GM19467 (cell line): ENCODE data around the gene IRF2BP1.
"Not testable (repeated sequence)": the region's sequence is repeated elsewhere in the genome, so short reads cannot be mapped to it uniquely, and the experiment has no call there.

Experiments
- ATAC-seq: cut with Tn5 transposase; IDR thresholded peaks from one replicate; pipeline ENCODE4 v1.9.1; 2021; ENCODE audit warnings: mild to moderate bottlenecking, moderate library complexity; ENCODE audit not compliant: unreplicated experiment

Gene IRF2BP1

GRCh38 chr19:45902651-45903625 is 17.0 kb upstream of the IRF2BP1 start:
- peak; percentile 84 for ATAC-seq

- no peak for ATAC-seq
These were observed 16.1 kb upstream of the IRF2BP1 start, which contains the start of gene MYPOP for GRCh38 chr19:45901912-45902650. MYPOP (minus strand) TSS chr19:45902613; CDS start chr19:45901773, 840 bp downstream.

DNA sequence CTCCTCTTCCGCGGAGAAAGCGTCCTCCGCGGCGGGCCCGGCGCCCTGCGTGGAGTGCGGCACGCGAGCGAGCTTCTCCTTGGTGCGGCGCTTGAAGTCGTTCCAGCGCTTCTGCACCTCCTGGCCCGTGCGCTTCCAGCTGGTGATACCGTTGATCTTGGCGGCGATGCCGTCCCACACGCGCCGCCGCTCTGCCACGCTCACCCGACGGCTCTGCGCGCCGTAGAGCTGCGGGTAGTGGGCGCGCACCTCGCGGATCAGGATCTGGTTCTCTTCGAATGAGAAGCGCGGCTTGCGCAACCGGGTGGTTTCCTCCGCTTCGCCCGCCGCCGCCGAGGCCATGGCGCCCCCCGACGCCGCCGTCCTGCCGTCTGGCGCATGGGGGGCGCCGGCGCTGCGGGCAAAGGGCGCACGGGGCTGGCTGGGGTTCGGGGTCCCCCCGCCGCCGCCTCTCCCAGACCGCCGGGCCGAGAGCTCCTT is 15.5 kb upstream of the IRF2BP1 start:
- ATAC-seq, result no peak

GRCh38 chr19:45900738-45901431 is 14.9 kb upstream of the IRF2BP1 start:
- ATAC-seq, result no peak

- ATAC-seq, result no peak
These were observed 14.1 kb upstream of the IRF2BP1 start for GRCh38 chr19:45899919-45900589.

- no peak for ATAC-seq
These were observed 13.3 kb upstream of the IRF2BP1 start for GRCh38 chr19:45899253-45899652.

DNA sequence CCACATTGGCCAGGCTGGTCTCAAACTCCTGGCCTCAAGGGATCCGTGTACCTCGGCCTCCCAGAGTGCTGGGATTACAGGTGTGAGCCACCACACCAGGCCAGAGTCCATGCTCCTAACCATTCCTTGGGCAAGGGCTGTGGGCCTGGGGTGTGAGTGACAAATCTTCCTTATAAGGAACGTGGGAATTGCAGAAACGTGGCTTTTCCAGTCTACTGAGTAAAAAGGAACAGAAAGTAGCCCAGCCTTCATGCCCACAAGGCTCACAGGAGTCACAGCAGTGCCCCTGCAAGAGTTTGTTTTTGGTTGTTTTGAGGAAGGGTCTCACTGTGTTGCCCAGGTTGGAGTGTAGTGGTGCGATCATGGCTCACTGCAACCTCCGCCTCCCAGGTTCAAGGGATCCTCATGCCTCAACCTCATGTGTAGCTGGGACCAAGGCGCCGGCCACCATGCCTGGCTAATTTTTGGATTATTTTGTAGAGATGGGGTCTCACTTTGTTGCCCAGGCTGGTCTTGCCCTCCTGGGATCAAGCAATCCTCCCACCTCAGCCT is 11.4 kb upstream of the IRF2BP1 start:
- no peak for ATAC-seq

DNA sequence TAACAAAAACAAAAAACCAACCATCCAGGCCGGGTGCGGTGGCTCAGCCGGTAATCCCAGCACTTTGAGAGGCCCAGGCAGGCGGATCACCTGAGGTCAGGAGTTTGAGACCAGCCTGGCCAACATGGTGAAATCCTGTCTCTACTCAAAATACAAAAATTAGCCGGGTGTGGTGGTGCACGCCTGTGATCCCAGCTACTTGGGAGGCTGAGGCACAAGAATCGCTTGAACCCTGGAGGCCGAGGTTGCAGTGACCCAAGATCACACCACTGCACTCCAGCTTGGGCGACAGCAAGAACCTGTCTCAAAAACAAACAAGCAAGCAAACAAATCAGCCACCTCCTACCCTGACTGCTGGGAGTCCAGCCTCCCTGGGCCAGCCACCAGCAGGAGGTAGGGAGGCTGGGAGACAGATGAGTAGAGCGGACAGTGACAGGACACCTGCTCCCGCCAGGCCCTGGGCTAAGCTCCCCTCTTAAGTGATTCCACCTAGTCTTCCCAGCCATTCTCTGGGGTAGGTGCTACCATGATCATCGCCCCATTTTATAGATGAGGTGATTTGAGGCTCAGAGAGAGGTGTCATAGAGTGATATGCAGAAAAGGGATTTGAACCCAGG is 10.2 kb upstream of the IRF2BP1 start:
- ATAC-seq, result not testable (repeated sequence)

DNA sequence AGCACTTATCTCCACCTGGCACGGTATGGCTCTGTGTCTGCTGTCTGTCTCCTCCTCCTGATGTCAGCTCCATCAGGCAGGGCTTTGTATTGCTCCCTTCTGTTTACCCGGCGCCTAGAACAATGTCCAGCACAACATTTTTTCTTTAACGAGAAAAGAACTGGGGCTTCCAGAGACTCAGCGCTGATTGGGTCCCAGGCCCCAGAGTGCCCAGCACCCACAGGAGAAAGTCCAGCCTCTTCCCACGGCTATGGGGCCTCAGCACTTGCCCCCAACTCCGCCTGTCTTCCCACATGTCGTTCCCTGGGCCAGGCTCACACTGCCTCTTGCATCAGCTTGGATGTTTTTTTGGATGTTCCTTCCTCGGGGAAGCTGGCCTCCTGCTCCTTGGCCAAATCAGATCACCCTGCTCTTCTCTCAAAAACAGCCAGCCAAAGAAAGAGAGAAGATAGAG is 9.6 kb upstream of the IRF2BP1 start:
- ATAC-seq, result no peak

DNA sequence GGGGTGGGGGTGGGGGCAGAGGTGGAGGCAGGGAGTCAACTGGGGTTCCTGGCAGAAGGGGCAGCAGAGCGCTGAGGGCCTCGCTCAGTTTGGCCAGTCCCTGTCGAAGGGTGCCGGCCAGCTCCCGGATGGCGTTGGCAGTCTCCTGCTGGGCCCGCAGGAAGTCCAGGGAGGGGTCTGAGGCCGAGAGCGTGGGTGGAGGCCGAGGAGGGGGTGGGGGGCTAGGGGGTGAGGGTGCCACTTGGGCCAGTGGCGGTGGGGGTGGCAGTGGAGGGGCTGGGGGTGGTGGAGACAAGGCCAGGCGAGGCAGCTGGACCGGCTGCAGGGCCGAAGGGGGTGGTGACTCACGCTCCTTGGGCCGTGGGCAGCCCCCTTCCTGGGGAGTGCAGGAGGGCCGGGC is 4.9 kb upstream of the IRF2BP1 start:
- no peak for ATAC-seq

DNA sequence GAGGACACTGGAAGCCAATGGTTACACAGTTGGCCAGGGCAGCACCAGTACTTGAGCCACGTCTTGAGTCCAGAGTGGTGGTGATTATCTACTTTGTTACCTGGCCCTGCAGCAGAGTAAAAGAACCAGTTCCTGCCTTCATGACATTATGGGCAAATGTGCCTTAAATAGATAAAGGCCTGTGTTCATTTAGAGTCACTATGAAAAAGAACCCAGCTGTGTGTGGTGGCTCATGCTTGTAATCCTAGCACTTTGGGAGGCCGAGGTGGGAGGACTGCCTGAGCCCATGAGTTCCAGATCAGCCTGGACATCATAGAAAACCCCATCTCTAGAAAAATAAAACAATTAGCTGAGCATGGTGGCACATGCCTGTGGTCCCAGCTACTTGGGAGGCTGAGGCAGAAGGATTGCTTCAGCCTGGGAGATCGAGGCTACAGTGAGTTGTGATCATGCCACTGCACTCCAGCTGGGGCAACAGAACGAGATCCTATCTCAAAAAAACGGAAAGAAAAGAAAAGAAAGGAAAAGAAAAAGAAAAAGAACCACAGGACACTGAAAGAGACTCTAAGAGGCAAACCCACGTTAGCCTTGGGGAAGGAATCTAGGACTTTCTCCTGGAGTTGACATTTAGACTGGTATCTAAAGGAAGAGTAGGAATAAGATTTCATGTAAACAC is 3.4 kb upstream of the IRF2BP1 start:
- ATAC-seq, result no peak

DNA sequence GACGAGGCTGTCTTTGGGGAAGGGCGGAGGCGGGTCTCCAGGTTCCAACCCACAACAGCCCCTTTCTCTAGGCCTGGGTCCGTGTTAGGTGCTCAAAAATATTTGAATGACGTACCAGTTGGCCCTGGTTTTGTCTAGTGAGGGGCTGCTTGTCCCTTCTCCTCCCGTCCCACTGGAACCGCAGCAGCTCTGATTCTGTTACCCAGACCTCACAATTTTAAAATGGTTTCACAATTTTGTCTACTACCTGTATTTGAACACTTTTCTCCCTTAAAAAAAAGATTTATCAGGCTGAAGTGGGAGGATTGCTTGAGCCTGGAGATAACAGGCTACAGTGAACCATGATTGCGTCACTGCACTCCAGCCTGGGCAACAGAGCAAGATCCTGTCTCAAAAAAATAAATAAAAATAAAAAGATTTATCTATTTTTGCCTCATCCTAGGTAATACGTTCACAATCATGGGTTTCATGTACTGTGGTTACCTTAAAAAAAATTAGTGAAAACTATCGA is 1.3 kb upstream of the IRF2BP1 start:
- ATAC-seq, result no peak

DNA sequence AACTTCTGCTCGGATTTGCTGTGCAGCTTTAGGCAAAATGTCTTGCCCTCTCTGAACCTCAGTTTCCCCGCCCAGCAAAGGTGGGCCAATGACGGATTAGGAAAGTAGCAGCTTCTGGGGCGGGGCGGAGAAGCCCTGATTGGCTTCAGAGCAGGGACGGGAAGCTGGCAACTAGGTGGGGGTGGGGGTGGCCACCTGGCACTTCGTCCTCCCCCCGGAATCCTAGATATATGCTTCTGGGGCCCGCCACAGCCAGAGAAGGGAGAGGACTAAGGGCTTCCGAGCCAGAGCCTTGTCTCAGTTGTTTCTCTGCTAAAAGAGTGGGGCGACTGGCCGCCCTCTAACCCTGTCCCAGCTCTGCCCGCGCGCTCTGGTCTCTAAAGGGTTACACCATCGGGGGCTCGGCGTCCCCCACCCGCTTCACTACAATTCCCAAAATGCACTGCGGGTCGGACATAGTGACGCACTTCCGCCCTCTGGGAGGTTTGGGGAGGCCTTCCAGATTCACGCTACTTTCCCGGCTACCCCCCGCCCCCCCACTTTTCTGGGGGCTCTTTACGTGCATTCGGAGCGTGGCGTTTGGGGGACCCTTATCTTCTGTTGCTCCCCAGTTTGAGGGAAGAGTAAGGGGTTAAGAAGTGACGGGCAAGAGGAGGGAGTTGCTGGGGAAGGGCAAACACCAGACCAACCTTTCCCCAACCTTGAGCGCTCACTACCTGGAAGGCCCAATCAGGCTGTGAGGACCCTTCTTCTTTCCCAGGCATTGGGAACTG is 672 bp upstream of the IRF2BP1 start:
- ATAC-seq, result peak; percentile 38

- ATAC-seq, result no peak
These were observed 1.0 kb downstream of the IRF2BP1 start for GRCh38 chr19:45884682-45885555.

DNA sequence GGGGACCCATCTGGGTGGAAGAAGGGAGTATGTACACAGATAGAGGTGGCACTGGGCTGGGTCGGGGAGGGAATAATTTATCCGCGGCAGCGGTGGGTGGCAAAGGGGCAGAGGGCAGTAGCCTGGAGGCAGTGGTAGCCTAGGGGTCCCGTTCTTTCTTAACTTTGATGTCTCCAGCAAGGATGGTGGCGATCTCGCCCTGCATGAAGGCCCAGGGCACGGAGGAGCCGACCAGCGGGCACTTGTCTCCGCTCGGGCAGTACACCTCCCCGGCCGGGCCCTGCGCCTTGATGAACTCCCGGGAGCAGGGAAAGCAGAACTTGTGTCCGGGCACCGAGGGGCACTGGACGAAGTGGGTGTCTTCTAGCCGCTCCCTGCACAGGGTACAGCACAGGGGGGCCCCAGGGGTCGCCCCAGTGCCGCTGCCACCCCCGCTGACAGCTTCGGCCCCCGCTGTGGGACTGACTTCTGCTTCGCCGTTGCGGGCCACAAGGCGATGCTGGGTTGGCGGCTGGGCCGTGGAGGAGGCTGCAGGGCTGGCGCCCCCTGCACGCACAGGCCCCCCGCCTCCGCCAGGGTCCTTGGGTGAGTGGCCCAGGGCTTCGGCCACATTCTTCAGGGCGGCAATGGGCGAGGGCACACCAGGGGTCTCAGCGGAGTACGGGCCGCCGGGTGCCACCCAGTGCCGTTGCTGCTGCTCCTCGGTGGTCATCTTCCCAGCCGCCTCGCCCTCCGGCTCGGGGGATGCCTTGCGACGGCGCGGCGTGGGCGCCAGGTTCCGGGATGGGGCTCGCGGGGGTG is 1.9 kb downstream of the IRF2BP1 start:
- ATAC-seq, result no peak

GRCh38 chr19:45883586-45883880 is 2.4 kb downstream of the IRF2BP1 start:
- ATAC-seq, result no peak
